GM18498 (cell line): ENCODE results near the gene ZBTB7A.
A peak's percentile ranks its signal among the peaks of the same experiment; 100 is the strongest.

Experiments used
- ATAC-seq: cut with Tn5 transposase; IDR thresholded peaks from one replicate; pipeline ENCODE4 v1.9.1; 2021; ENCODE audit warnings: mild to moderate bottlenecking, moderate library complexity; ENCODE audit not compliant: unreplicated experiment

Gene ZBTB7A

DNA sequence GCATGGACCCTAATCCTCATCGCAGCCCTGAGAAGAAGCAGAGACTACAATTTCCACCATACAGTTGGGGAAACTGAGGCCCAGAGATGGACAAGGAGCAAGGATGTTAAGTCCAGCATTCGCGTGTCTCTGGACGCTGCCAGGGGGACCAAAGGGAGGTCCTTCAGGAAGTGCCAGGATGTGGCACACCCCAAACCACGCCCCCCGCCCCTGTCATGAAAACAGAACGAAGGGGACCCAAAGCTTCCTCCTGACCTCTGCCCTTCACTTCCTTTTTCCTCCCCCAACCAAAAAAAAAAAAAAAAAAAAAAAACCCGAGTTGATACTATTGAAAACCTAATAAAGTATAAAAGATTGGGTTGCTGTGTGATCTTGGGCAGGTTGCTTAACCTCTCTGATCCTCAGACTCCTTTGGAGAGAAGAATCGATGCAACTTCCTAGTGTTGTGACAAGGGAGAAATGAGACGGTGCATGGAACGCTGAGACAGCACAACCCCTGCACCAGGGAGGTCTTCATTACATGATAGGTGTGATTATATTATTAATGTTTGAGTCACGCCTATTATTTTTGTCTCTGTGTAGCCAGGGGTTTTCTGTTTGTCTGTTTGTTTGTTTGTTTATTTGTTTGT lies 2.7 kb upstream of the ZBTB7A start:
- no peak for ATAC-seq

GRCh38 chr19:4068047-4068966 lies 1.6 kb upstream of the ZBTB7A start:
- ATAC-seq: no peak

DNA sequence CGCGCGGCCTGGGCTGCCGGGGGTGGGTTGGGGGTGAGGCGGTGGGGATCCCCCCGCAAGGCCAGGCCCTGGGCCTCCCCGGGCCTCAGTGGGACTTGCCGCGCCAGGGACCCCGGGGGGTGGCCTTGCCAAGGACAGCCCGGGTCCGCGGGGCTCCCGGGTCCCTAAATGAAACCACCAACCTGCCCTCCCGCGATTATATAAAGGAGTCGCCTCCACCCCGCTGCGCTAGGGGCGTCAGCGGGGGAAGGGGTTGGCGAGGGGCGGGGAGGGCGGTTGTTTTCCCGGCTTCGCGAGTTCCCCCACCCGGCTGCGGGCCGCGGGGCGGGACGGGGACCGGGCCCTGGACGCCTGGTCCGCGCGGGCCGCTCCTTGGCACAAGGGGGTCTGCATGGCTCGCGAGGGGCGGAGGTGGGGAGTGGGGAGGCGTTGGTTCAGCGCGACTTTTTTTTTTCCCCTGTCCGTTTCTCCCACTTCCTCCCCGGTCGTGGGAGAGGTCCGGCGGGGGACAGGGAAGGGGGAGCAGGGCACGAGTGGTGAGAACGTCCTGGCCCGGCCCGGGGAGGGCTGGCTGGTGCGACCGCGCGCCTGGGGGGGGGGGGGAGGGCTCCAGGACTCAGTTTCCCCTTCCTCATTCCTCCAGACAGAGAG lies 822 bp upstream of the ZBTB7A start:
- ATAC-seq: no peak

GRCh38 chr19:4066176-4066606 lies 508 bp downstream of the ZBTB7A start:
- ATAC-seq: no peak

- peak; percentile 80 for ATAC-seq
Observed at GRCh38 chr19:4065430-4066175, 1.1 kb downstream of the ZBTB7A start.

DNA sequence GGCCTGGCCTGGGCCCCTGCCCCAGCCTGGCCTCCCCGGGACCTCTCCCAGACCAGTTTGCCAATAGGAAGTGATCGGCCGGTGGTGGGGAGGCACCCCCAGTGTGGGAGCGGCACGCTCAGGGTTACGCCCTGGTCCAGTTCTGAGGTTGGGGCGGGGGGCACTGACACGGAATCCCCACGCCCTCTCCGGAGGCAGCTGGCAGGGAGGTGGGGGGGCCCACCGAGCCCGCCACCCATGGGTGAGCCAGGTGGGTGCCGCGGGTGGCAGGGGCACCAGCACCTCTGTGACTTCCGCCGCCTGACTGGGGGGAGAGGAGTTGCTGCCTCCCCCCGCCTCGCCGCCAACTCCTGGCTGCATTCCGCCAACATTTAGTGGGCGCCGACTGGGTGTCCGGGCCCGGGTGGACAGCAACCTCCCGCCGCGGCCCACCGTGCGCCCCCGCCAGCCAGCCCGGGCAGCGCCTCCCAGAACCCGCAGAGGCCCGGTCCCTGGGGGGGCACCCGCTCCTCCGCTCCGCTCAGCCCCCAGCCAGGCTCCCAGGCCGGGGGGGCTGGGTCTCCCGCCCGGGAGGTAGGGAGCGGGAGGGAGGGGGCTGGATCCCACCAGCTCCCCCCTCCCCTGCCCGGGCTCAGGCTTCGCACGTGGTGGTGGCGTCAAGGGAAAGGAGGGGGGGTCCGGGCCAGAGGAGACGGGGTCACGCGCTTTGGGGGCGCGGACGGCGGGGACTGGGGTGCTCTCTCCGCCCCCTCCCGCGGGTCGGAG lies 2.0 kb downstream of the ZBTB7A start:
- ATAC-seq: no peak

DNA sequence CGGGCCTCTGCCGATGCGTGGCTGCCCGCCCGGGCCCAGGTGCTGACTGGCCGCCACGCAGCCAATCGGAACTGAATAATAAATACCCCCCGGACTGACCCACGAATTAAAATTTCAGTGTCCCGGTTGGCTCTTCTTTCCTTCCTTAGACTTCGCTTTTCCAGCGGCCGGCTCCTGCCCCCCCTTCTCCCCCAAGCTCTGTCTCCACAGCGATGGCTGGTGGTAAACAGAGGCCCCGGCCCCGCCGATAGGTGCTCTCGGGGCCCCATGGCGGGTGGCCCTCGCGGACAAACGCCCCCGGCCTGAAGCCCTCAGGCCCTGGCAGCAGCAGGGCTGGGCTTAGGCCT lies 2.6 kb downstream of the ZBTB7A start:
- ATAC-seq: no peak

DNA sequence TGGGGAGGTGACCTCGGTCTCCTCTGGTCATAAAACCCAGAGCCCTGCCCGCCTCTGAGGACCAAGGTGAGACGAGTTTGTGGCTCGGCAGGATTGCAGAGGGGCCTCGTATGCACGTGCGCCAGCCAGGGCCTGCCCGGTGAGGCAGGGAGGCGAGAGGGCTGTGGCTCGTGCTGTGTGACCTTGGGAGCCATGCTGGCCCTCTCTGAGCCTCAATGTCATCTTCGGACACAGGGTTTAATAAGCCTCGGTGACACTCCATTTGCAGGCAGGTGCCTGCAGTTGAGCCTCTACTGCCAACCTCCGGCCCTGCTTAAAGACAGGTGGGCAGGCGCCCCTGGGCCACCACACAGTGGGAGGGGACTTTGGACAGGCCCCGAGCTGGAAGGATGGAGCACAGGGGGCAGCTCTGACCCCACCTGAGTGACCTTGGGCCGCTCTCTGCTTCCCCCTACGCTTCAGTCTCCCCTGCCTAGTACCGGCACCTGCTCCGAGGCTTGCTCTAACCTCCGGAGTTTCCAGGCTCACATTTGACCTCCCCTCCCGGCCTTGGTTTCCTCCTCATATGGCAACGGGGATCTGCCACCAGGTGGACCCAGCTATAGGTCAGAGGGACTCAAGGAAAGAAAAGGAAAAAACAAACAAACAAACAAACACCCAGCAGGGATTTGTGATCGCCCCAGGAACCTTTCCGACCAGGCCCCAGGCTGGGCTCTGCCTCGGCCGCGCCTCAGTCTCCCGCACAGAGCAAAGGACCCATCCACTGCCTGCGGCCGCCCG lies 3.1 kb downstream of the ZBTB7A start:
- no peak for ATAC-seq

DNA sequence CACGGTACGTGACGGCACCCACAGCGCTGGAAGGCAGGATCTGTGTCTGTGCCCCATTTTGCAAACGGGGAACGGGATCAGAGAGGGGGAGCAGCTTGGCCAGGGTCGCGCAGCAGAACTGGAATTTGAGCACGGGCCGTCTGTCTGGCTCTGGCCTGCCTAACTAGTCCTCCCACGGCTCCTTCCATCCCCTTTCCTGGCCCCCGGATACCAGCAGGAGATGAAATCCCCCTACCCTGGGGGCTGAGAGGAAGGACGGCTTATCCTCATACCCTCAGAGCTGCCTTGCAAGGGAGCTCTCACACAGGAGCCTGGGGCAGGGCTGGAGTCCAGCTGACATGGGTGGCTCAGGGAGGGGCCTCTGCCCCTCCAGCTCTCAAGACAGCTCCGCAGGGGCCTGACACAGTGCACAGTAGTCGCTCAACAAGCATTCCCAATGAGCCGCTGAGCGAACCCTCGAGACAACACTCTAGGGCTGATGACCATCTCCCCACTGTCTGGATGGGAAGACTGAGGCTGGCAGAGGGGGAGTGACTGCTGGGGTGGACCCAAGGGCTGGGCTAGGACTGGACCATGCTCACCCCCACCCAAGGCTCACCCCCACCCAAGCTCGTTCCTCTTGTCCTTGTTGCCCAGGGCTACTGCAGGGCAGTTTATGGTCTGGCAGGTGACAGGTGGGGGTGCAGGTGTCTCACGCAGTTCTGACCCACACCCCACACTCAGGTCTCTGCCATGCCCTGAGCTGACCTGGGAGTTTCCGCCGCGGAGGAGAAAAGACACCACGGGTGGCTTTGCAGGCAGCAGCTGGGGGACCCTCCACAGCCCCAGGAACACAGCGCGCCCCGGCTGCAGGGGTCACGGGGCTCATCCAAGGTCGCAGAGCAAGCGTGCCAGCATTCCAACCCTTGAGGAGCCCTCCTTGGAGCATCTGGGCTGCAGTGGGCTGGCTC lies 4.0 kb downstream of the ZBTB7A start:
- ATAC-seq: no peak

- no peak for ATAC-seq
Observed at GRCh38 chr19:4061683-4062418, 4.8 kb downstream of the ZBTB7A start.

- ATAC-seq: no peak
Observed at GRCh38 chr19:4061178-4061682, 5.5 kb downstream of the ZBTB7A start.

- ATAC-seq: no peak
Observed at GRCh38 chr19:4060621-4061177, 6.0 kb downstream of the ZBTB7A start.

DNA sequence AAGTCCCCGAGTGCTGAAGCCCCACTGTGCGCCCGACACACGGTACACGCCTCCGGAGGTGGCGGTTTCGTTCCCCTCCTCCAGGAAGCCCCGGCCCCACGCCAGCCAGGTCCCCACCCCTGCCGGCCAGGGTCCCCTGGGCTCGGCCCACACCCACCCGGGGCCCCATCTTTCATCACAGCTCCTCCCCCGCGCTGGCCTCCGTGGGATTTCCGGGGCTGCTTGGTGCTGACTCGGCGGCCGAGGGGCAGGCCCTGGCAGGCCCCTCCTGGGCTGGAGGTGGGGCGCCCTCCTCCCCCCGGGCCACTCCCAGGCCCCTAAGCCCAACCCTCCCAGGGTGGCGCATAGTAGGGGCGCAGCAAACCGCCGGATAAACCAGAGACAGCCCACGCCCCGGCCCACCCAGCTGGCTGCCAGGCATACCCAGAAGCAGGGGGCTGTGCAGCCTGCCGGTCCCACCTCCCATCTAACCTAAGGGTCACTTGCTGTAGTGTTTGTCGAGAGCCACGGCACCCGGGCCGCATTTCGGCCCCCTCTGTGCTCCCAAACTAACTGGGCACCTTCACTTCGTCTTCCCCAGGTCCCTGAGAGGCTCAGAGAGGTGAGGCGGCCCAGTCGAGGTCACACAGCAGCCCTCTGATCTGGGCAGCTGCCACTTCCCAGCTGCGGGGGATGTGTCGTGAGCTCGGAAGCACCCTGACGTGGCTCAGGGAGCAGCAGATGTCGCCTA lies 6.6 kb downstream of the ZBTB7A start:
- ATAC-seq: no peak

DNA sequence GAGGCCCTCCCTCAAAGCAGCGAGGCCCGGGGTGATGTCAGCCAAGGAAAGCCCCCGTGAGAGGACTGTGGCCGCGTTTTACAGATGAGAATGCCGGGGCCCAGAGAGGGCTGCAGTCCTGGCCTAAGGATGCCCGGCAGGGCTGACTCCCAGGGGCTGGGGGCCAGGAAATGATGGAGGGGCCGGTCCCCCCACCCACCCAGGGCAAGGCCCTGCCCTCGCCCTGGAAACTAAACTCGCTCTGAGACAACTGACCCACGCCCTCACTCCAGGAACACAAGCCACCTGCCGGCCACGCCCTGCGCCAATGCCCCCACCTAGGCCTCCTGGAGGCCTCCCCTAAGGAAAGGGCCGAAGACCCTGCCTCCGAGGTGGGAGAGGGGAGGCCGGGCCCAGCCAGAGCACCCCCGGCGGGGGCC lies 7.2 kb downstream of the ZBTB7A start:
- no peak for ATAC-seq

GRCh38 chr19:4058693-4059452 lies 7.8 kb downstream of the ZBTB7A start:
- no peak for ATAC-seq
